NT2/D1 (cell line): ENCODE measurements around the gene RTTN.

Experiments
- YY1 ChIP-seq: IDR thresholded peaks from 2 replicates; pipeline ENCODE4 v1.6.1; 2011; ENCODE audit not compliant: insufficient read length, insufficient read depth
- ZNF274 ChIP-seq: IDR thresholded peaks from 2 replicates; pipeline ENCODE4 v1.6.1; 2011; ENCODE audit warnings: mild to moderate bottlenecking, low read depth, low read length

DNA sequence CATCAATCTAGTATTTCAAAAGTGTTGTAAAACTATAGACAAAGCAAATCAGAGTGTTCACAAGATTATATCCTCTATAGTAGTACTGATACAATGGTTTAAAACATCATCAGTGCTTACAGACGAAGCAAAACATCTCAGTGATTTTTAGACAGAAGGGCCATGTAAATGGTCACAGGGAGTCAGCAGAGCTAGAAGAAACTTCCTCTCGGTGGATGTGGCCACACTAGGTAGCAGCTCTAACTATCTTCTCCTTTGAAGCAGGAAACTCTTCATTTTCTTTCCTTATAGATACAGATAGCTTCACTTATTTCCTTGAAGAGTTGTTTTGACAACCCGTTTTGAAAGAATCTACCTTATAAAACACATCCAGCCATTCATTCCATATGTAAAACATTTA is 177.4 kb downstream of the RTTN start:
- no peak for TF ChIP-seq YY1
- no peak for TF ChIP-seq ZNF274
